GM18511 (cell line): ENCODE measurements around the gene AFG1L.
"Not testable (repeated sequence)": the region's sequence is repeated elsewhere in the genome, so short reads cannot be mapped to it uniquely, and the experiment has no call there.

Experiments used
- ATAC-seq: cut with Tn5 transposase; IDR thresholded peaks from one replicate; pipeline ENCODE4 v1.9.1; 2021; ENCODE audit warnings: mild to moderate bottlenecking, moderate library complexity; ENCODE audit not compliant: unreplicated experiment

AFG1L gene

GRCh38 chr6:108507316-108507715, 212.5 kb downstream of the AFG1L start:
- no peak for ATAC-seq

GRCh38 chr6:108510461-108511319, 215.8 kb downstream of the AFG1L start:
- ATAC-seq: no peak

GRCh38 chr6:108518714-108519576, 224.1 kb downstream of the AFG1L start:
- ATAC-seq: no peak

GRCh38 chr6:108521616-108522107, 226.8 kb downstream of the AFG1L start:
- no peak for ATAC-seq

GRCh38 chr6:108523697-108524096, 228.8 kb downstream of the AFG1L start:
- ATAC-seq: no peak

- ATAC-seq: no peak
Observed at GRCh38 chr6:108524528-108525248, 229.8 kb downstream of the AFG1L start.

- no peak for ATAC-seq
Observed at GRCh38 chr6:108526739-108527174, 231.9 kb downstream of the AFG1L start.

- no peak for ATAC-seq
Observed at GRCh38 chr6:108528878-108529277, 234.0 kb downstream of the AFG1L start.

- ATAC-seq: no peak
Observed at GRCh38 chr6:108531332-108531731, 236.5 kb downstream of the AFG1L start.

GRCh38 chr6:108535114-108535742, 240.4 kb downstream of the AFG1L start:
- ATAC-seq: no peak

- not testable (repeated sequence) for ATAC-seq
Observed at GRCh38 chr6:108535920-108536535, 241.2 kb downstream of the AFG1L start.

- peak; percentile 70 for ATAC-seq
Observed at GRCh38 chr6:108541843-108542759, 247.2 kb downstream of the AFG1L start.

GRCh38 chr6:108543175-108543940, 248.5 kb downstream of the AFG1L start:
- ATAC-seq: no peak

- ATAC-seq: no peak
Observed at GRCh38 chr6:108544606-108545005, 249.8 kb downstream of the AFG1L start.

GRCh38 chr6:108546079-108547049, 251.5 kb downstream of the AFG1L start:
- ATAC-seq: no peak

GRCh38 chr6:108549241-108549640, 254.4 kb downstream of the AFG1L start:
- ATAC-seq: no peak

GRCh38 chr6:108549741-108550140, 254.9 kb downstream of the AFG1L start:
- no peak for ATAC-seq
